Middle frontal gyrus (tissue), 1 donor: ENCODE results near the gene FUBP1.
A peak's percentile ranks its signal among the peaks of the same experiment; 100 is the strongest.
"Not testable (repeated sequence)": the region's sequence is repeated elsewhere in the genome, so short reads cannot be mapped to it uniquely, and the experiment has no call there.

ENCODE experiments used
- DNase-seq: peaks from one replicate; pipeline ENCODE4 v3.0.0-alpha.2; 2015; ENCODE audit warnings: low spot score; ENCODE audit errors: extremely low spot score

FUBP1 gene, protein sequence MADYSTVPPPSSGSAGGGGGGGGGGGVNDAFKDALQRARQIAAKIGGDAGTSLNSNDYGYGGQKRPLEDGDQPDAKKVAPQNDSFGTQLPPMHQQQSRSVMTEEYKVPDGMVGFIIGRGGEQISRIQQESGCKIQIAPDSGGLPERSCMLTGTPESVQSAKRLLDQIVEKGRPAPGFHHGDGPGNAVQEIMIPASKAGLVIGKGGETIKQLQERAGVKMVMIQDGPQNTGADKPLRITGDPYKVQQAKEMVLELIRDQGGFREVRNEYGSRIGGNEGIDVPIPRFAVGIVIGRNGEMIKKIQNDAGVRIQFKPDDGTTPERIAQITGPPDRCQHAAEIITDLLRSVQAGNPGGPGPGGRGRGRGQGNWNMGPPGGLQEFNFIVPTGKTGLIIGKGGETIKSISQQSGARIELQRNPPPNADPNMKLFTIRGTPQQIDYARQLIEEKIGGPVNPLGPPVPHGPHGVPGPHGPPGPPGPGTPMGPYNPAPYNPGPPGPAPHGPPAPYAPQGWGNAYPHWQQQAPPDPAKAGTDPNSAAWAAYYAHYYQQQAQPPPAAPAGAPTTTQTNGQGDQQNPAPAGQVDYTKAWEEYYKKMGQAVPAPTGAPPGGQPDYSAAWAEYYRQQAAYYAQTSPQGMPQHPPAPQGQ

DNA sequence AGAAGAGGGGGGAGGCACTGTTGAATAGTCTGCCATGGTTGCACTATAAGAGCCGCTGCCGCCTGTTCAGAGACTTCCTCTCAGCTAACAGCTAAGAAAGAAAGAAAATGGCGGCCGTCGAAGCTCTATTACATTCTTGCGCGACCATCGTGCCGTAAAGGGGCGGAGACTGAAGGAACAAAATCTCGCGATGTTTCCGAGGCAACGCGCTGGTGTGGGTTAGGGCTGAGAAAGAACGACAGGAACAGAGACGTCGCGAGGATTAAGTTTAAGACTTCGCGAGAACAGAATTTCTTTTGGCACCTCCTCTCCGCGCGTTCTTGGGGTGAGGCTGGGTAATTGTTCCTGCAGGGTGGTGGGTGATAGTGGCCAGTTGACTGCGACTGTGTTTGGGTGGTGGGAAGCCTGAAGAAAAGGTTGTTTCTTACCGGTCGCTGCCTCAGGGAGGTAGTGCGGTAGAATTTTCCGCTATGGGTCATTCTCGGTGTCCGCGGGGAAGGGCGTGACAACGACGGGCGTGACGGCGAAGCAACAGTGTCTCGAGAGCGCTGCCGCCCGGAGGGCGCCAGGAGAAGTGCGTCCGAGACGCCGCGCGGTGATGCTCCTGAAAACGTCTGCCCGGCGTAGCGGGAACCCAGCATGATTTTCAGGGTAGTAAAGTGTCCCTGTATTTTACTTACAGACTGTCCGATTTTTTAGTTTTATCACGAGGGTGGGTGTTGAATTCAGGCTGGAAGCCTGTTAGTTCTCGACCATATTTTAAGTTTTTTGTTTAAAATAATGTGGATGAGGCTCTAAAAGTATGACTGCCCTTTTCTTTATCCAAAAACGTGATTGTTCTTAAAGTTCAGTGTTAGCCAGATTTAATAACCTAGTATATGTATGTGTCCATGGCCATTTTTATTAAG, at the start of gene FUBP1:
TSS of gene FUBP1 (minus strand) at position 104 of the 908 bp plus-strand sequence. CDS start at position 36, 68 bp downstream.
- peak; percentile 96 for DNase-seq

DNA sequence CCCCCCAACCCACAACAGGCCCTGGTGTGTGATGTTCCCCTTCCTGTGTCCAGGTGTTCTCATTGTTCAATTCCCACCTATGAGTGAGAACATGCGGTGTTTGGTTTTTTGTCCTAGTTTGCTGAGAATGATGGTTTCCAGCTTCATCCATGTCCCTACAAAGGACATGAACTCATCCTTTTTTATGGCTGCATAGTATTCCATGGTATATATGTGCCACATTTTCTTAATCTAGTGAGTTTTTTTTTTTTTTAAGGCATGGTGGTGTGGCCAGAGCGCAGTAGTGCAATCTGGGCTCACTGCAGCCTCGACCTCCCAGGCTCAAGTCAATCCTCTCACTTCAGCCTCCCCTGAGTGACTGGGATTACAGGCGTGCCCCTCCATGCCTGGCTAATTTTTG, 42.3 kb upstream of the FUBP1 start:
- not testable (repeated sequence) for DNase-seq

DNA sequence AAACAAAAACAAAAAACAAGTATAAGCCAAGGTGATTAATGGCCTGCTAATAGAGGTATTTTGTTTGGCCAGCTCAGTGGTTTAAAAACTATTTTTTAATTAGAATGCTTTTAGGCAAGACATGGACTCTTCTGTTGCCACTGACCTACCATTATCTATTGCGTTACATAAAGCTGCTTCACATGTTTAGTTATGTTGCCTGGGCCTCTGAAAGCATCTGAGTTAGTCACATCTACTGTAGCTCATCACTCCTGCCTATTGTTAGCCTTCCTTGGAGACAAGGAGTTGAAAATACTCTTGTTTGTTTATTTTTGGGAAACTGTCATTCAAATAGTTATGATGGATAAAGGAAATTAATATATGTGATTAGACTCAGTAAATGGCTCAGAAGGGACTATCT, 40.2 kb upstream of the FUBP1 start:
- DNase-seq, result no peak

DNA sequence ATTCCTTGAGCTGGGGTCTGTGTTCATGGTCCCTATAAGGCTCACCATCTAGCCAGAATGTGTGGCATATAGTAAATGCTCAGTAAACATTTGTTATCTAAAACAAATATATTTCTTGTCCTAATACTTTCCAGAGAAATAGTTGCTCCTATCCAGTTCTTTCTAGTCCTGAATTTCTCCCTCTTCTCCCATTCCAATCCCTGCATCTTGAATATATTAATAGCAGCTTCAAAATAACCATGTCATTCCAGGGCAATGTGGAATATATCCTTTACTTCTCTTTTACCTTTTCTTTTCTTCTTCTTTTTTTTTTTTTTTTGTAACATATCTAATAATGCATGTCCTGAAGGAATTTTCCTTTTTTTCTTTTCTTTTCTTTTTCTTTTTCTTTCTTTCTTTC, 36.3 kb upstream of the FUBP1 start:
- no peak for DNase-seq

DNA sequence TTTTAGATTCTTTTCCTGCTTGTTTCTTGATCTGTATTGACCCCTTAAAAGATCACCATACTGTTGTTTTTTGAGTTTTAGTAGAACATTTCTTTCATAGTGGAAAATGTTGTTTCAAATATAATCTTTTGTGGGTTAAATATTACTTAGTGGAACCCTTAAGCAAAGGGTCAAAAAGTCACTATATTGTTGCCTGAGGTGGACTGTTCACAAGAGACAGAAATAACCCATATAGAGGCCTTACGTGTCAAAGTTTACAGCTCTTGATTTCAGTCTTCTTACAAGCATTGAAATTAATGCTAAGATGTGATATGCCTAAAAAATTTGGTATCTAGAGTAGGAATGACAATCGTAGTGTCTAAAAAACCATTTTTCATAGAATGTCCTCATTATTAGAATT, 32.2 kb upstream of the FUBP1 start:
- DNase-seq, result no peak

DNA sequence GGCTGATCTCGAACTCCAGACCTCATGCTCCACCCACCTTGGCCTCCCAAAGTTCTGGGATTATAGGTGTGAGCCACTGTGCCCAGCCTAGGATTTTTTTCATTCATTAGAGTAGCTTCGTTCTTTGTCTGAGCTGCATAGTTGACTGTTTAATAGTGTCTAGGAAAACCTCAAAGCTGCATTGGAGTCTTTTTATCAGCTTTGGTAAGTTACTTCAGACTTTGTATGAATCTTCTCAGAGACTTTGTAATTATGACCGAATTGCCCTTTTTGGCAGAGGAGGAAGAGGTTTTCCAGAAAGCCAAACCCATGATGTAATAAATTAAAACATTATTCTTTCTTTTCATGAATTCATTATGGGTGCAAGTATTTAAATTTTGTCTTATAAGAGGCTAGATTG, 31.0 kb upstream of the FUBP1 start:
- DNase-seq, result no peak

DNA sequence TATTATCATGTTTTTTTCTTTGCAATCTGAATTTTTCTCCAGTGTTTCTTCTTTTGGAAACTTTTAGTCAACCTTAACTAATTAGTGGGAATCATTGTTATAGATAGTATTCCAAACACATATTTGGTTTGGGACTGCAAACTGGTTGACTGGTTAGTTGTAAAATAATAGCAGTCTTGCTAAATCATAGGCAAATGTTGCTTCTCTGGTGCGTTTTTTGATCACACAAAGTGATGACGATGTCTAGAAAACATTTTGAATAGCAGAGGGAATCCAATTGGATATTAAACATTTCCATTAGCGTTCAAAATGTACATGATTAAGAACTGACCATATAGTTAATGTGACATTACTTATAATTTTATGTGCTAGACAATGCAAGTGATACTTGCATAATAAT, 30.4 kb upstream of the FUBP1 start:
- DNase-seq, result no peak

DNA sequence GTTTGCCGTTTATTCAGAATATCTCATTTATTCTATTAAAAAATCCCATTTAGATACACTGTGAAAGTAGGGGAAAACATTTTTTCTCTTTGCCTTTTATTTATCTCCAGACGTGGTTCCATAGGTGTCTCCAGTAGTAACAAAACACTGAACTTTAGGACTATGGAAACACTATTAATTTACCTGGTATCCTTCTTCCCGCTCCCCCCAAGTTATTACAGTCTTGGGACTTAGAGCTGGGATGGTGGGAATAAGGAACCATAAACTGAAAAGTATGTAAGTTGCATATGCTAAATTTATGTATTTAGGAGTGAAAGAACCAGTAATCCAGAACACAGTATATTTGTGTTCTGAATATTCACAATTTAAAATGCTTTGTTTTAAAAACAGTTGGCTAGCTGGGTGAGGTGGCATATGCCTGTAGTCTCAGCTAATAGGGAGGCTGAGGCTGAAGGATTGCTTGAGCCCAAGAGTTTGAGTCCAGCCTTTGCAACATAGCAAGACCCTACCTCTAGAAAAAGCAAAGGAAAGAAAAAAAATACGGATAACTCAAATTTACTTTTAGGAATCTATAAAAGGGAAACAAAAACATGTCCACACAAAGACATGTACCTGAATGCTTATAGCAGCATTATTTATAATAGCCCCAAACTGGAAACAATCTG, 28.9 kb upstream of the FUBP1 start:
- no peak for DNase-seq

DNA sequence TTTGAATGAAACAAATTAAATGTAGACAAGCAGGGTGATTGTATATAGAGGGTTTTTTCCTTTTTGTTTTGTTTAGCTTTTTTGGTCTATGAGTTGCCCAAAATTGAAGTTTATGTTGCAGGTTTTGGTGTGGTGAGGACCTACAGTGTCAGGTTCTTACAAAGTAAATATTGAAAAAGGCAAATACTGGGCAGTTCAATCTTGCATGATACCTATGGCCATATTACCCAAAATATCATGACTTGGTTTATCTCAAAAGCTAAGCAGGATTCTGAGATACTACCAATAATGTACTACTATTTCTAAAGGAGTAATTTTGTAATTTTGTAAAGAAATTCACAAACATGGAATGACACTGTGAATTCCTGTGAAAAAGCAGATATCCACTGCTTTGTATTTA, 27.6 kb upstream of the FUBP1 start:
- no peak for DNase-seq

DNA sequence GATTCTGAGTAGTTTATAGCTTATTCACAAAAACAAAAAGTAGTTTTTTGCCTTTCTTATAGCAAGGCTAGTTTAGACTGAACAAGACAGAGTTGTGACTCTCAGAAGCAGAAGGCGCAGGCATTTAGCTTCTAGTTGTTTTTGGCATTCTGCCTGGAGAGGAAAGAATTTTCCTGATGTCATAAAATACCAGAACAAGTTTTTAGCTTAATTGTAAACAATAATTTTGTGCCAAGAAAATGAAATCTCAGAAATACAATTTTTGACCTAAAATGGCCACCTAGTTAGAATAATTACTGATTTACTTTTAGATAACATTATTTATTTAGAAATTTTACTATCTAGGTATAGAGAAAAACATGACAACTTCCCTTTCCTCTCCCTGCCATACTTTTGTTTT, 26.9 kb upstream of the FUBP1 start:
- no peak for DNase-seq

DNA sequence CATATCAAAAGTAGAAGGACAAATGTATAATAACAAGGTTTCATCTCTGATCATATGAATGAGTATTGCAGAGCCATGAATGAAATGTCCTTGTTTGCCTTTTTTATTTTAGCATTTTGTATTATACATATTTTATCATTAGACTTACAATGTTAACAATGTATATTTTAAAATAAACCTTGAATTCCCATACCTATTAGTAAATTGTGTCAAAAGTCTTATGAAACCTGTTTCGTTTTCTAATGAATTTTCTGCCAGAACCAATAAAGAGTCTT, 26.5 kb upstream of the FUBP1 start:
- no peak for DNase-seq

DNA sequence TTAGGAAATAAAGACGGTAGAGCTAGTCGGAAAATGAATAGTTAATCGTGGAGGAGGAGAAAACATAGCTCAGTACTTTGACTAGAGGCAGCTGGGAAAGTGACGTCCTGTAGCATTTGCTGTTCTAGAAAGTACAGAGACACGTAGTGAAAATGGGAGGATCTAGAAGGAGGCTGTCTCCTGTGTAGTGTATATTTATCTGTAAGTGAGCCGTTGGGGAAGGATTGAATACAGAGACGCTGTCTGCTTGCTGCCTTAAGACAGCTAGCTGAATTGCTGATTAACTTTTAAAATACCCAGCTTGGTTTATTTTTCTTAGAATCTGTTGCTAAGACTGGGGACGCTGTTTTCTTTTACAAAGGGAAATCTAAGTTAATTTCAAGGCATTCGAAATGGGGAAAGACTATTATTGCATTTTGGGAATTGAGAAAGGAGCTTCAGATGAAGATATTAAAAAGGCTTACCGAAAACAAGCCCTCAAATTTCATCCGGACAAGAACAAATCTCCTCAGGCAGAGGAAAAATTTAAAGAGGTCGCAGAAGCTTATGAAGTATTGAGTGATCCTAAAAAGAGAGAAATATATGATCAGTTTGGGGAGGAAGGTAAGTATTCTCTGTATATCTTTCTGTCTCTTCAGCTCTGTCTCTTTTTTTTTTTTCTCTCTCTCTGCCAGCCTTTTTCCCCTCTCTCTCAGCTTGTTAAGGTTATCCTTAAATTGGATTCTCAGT, 26.0 kb upstream of the FUBP1 start, which contains the start of gene DNAJB4:
TSS of gene DNAJB4 (plus strand) at position 221 of the 729 bp plus-strand sequence. CDS start at position 393, 172 bp downstream.
- peak; percentile 87 for DNase-seq

DNA sequence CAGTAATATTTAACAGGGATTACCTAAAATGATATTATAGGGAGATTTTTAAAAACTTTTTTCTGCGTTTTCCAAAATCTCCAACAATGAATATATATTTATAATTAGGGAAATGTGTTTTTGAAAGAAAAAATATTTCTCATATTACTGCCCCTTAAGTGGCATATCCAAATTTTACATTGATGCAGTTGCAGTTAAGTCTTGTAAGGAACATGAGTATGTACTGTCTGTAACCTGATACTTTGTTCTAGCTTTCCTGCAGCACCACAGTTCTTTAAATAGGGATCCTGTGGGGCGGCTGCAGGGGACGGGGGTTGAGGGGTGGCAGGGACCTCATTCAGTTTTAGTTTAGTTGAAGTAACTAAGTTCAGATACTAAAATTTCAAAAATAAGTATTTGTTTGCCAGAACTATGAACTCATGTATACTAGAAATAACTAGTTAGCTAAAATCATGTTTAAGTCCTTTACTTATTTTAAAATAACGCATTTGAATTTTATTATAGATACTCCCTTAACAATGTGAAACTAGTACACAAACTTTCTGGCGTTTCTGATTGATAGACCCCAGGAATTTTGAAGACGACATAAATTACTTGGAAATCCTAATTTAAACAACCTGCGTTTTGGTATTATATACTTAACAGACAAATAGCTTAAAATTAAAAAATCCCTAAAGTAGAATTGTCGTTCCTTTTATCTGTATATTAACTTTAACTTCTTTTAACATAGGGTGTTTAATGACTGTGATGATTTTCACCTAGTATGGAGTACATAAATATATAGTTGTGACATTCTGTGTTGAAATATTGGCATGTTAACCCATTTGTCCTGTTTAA, 25.2 kb upstream of the FUBP1 start:
- DNase-seq, result no peak

DNA sequence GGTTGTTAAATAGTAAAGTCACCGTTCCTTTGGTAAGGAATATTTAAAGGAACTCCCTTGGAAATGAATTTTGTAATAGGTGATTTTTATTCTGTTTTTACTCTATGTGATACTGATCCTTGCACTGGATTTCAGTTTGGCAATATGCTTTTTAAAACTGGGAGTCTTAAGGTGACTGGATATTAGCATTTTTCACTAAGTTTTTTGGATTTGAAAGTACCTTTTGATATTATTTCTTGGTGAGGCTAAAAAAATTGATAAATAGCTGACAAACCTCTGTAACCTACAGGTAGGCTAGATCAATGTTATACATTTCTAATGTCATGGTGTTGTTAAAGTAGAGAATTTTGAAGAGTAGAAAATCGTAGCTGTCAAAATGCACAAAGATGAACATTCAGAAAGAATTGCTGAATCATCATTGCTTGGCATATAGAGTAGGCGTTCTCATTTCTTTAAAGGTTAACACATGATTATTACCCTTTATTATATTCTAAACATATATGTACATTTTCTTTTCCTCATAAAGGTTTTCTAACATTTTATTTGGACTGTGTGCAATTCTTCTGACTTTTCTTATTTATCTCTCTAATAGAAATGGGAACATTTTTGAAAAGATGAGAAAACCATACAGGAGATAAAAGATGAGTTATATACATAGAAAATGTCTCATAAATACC, 24.3 kb upstream of the FUBP1 start:
- DNase-seq, result no peak

DNA sequence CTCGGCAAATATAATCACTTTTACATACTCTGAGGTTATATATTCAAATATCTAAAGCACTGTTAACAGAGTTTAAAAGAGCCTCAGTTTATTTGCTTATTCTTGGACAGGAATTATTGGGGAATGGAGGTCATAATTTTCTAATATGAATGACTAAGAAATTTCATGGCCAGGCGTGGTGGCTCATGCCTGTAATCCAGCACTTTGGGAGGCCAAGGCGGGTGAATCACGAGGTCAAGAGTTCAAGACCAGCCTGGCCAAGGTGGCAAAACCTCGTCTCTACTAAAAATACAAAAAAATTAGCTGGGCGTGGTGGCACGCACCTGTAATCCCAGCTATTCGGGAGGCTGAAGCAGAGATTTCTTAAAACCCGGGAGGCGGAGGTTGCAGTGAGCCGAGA, 21.7 kb upstream of the FUBP1 start:
- DNase-seq, result not testable (repeated sequence)

DNA sequence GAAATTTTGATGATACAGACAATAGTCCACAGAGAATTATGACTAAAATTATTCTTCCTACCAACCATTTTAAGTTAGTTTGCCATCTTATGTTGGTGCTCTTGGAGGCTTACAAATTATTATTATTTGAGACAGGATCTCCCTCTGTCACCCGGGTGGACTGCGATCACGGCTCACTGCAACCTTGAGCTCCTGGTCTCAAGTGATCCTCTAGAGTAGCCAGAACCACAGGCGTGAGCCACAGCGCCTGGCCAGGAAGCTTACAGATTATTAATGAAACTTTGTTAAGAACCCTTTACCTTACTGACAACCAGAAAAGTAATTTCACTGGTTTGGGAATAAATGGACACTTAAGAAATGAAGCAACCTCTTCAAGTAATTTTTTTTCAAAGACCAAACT, 17.9 kb upstream of the FUBP1 start:
- no peak for DNase-seq

DNA sequence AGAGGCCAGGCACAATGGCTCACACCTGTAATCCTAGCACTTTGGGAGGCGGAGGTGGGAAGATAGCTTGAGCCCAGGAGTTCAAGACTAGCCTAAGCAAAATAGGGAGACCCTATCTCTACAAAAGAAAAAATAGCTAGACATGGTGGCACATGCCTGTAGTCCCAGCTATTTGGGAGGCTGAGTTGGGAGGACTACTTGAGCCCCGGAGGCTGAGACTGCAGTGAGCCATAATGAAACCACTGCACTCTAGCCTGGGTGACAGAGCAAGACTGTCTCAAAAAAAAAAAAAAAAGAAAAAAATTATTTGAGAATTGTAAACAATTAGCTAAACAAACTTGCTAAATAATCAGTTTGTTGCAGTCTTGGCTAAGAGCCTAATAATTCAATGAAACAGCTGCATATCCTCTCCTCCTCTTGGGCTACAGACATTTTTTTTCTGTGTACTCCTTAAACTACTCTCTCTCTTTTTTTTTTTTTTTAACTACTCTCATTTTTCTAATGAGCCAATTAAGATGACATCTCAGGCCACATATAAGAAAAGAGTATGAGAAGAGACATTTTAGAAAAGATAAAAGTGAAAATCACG, 15.3 kb upstream of the FUBP1 start:
- DNase-seq, result no peak

DNA sequence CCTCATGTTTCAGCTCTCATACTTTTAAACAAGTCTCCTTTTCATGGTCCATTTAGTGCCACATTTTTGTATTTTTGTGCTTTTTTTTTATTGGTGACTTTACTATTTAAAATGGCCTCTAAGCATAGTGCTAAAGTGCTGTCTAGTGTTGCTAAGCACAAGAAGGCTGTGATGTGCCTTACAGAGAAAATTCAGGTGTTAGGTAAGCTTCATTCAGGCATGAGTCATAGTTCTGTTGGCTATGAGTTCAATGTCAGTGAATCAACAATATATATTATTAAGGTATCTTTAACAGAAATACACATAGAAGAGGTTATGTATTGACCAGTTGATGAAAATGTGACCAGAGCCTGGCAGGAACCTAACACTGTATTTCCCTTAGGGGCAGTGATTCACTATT, 12.8 kb upstream of the FUBP1 start:
- DNase-seq, result no peak

DNA sequence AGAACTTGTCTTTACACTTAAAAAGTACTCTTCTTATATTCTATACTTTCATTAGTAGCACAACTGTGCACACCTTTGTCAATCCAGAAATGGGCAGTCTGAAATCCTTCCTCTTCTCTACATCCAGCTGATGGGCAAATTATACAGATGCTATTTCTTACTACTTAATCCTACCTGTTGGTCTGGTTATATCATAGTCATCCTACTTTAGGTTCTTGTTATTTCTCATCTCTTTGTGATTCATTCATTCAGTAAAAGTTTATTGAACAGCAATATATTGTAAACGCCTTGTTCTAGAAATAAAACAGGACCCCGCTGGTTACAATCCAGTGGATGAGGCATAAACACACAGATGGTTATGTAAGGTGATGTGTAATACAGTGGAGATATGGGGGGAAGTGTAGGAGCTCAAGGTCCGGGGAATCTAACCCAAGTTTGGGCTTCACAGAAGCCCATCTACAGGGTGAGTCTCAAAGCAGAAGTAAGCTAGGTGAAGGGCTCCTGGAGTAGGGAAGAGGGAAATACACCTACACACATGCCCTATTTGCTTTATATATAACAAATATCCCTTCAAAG, 11.8 kb upstream of the FUBP1 start:
- DNase-seq, result no peak
